K562 (cell line): ENCODE measurements around the gene RAB25. TPM values are rescaled to one million over a fixed set of nuclear protein-coding genes. Genes with fewer than 3 reads are reported as not detected.

ENCODE experiments used
- C11orf30 ChIP-seq: fragments of 450-650 bp; IDR thresholded peaks from 2 replicates; pipeline ENCODE4 v1.6.1; 2016; ENCODE audit warnings: low read depth, mild to moderate bottlenecking
- CLOCK ChIP-seq: fragments of 250-450 bp; sonication (Bioruptor Pico); IDR thresholded peaks from 2 replicates; pipeline ENCODE4 v1.4.0; 2020; ENCODE audit warnings: mild to moderate bottlenecking, moderate library complexity, borderline replicate concordance
- ELF1 ChIP-seq: fragments of 200-800 bp; sonication (Bioruptor generic); IDR thresholded peaks from 2 replicates; pipeline ENCODE4 v1.6.1; 2016; ENCODE audit warnings: missing genetic modification characterization, missing compliant biosample characterization
- ETV6 ChIP-seq, 3 experiments: fragments of 150-350 bp in 1 of 3; sonication (generic) in 1 of 3; formaldehyde crosslinking in 1 of 3; IDR thresholded peaks; 2 replicates each; pipeline versions ENCODE4 v1.6.1 to v1.8.0; 2014 to 2022; ENCODE audit warnings: borderline replicate concordance in 2 of 3, low read depth in 2 of 3, antibody characterized with exemption in 1 of 3, low read length in 1 of 3, mild to moderate bottlenecking in 1 of 3, missing genetic modification reagents in 1 of 3
- PHB ChIP-seq: fragments of 250-450 bp; sonication (Bioruptor Pico); IDR thresholded peaks from 2 replicates; pipeline ENCODE4 v1.5.0; 2021
- PTTG1 ChIP-seq: fragments of 450-650 bp; IDR thresholded peaks from 2 replicates; pipeline ENCODE4 v1.6.1; 2016; ENCODE audit warnings: low read depth, mild to moderate bottlenecking, missing genetic modification characterization, missing compliant biosample characterization
- SIX5 ChIP-seq, 2 experiments: IDR thresholded peaks; 2 replicates each; pipeline ENCODE4 v1.6.1; 2011; ENCODE audit warnings: low read length in 2 of 2, borderline replicate concordance in 1 of 2, low read depth in 1 of 2, mild to moderate bottlenecking in 1 of 2, moderate library complexity in 1 of 2; ENCODE audit not compliant: insufficient read depth in 1 of 2
- SMARCB1 ChIP-seq: IDR thresholded peaks from 2 replicates; pipeline ENCODE4 v1.6.1; 2011; ENCODE audit warnings: improper control_type of control experiment, low read depth; ENCODE audit not compliant: insufficient read length
- TGIF2 ChIP-seq: sonication (generic); formaldehyde crosslinking; IDR thresholded peaks from 2 replicates; pipeline ENCODE4 v1.8.1; 2022; ENCODE audit warnings: mild to moderate bottlenecking, missing genetic modification reagents, moderate library complexity
- YBX1 ChIP-seq: fragments of 450-650 bp; IDR thresholded peaks from 2 replicates; pipeline ENCODE4 v1.7.1; 2016; ENCODE audit warnings: mild to moderate bottlenecking
- ZNF197 ChIP-seq: fragments of 200-800 bp; sonication (Bioruptor generic); IDR thresholded peaks from 2 replicates; pipeline ENCODE4 v1.6.1; 2016; ENCODE audit warnings: low read depth, missing genetic modification characterization, missing compliant biosample characterization
- ZNF212 ChIP-seq: fragments of 450-650 bp; formaldehyde crosslinking; IDR thresholded peaks from 2 replicates; pipeline ENCODE4 v1.4.0; 2020; ENCODE audit warnings: mild to moderate bottlenecking
- polyA plus RNA-seq, 8 experiments: library from polyadenylated mRNA; depleted of rRNA in 4 of 8; stranded (reverse) in 5 of 8; unstranded in 3 of 8; fragments of >200 nt; fragmentation: Nextera tagmentation in 2 of 8; fragmentation: Illumina TruSeq in 1 of 8; extraction: Ambion mirVana in 2 of 8; extraction: Trizol in 1 of 8; gene quantifications; 2 replicates each; pipeline versions ENCODE4 v1.2.1 to v1.2.3, GENCODE V29; 2011 to 2014; ENCODE audit warnings: inconsistent platforms in 1 of 8, missing spikeins in 1 of 8
- total RNA-seq, 7 experiments: library from RNA; depleted of rRNA in 6 of 7; stranded (reverse); fragments of >200 nt in 6 of 7; fragmentation: Illumina TruSeq in 2 of 7; extraction: Trizol in 2 of 7; gene quantifications; 2 replicates each; pipeline versions ENCODE4 v1.2.1 to v1.2.3, GENCODE V29; 2011 to 2021; ENCODE audit warnings: low replicate concordance in 1 of 7
- TF ChIP-seq, protein P1 (sequence below), 2 experiments: fragments of 150-350 bp in 1 of 2; IDR thresholded peaks; 2 replicates each; pipeline ENCODE4 v1.6.1; 2012 to 2016; ENCODE audit warnings: low read depth in 2 of 2, low read length in 2 of 2, mild to moderate bottlenecking in 1 of 2, moderate library complexity in 1 of 2
- TF ChIP-seq, protein P2 (sequence below), 2 experiments: fragments of 450-650 bp; conservative IDR thresholded peaks; 2 replicates each; pipeline ENCODE4 v1.6.1; 2017; ENCODE audit warnings: mild to moderate bottlenecking in 2 of 2, moderate library complexity in 2 of 2
- TF ChIP-seq, protein P3 (sequence below): conservative IDR thresholded peaks from 2 replicates; pipeline ENCODE4 v1.6.1; 2011; ENCODE audit warnings: low read depth, mild to moderate bottlenecking, low read length; ENCODE audit not compliant: control insufficient read depth

RAB25 gene
- total and polyA plus RNA-seq, 9 of the 15 experiments (the other 6 are each of a cell fraction or from before 2014, with no cell fraction given), result 0.10 to 0.27 (median 0.13) TPM; not detected in 6

DNA sequence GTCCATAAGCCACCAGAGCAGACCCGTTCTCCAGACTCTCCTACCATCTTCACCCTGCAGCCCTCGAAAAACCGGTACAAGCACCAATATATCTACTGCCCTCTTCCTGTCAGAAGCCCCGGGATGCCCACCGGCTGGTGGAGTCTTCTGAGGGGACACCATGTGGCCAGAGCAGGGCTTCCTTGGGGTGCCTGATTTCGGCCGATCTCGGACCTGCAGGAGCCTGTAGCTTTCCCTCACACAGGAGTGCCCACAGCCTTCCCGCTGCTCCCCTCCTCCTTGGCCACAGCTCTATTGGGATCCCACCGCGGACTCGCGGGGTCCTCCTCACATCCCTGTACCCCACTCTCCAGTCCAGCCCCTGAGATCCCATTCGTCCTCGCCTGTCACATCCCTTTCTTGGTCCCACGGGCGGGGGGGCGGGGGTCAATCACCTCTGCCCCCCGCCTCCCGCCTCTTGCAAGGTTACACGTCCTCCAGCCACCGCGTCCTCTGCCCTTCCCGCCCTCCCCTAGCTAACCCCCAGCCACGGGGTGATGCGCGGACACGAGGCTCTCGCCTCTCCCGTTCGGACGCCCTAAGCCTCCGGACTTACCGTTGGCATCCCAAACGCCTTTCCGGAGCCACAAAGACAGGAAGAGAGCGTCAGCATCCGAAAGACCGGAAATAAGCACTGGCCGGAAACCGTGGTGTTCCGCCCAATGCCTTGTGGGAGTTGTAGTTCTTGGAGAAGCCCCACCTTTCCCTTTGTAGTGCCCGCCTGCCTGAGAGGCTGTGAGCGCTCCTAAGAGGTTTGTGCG is 40.5 kb upstream of the RAB25 start, which contains the start of gene SSR2 (continued):
- no peak for TF ChIP-seq TGIF2 (CRISPR knock-in tag)
- peak; percentile 89 for TF ChIP-seq ELF1 (tag)
- TF ChIP-seq, protein P1, sequence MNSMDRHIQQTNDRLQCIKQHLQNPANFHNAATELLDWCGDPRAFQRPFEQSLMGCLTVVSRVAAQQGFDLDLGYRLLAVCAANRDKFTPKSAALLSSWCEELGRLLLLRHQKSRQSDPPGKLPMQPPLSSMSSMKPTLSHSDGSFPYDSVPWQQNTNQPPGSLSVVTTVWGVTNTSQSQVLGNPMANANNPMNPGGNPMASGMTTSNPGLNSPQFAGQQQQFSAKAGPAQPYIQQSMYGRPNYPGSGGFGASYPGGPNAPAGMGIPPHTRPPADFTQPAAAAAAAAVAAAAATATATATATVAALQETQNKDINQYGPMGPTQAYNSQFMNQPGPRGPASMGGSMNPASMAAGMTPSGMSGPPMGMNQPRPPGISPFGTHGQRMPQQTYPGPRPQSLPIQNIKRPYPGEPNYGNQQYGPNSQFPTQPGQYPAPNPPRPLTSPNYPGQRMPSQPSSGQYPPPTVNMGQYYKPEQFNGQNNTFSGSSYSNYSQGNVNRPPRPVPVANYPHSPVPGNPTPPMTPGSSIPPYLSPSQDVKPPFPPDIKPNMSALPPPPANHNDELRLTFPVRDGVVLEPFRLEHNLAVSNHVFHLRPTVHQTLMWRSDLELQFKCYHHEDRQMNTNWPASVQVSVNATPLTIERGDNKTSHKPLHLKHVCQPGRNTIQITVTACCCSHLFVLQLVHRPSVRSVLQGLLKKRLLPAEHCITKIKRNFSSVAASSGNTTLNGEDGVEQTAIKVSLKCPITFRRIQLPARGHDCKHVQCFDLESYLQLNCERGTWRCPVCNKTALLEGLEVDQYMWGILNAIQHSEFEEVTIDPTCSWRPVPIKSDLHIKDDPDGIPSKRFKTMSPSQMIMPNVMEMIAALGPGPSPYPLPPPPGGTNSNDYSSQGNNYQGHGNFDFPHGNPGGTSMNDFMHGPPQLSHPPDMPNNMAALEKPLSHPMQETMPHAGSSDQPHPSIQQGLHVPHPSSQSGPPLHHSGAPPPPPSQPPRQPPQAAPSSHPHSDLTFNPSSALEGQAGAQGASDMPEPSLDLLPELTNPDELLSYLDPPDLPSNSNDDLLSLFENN (IDR thresholded peaks at IDR 0.05; ENCODE audit: low read depth in 2 of 2, low read length in 2 of 2), result no peak
- no peak for TF ChIP-seq ETV6 (IDR thresholded peaks at IDR 0.05; ENCODE audit: borderline replicate concordance in 1 of 2, low read depth in 2 of 2, low read length in 1 of 2)
- TF ChIP-seq ETV6 (CRISPR knock-in tag; IDR thresholded peaks at IDR 0.05; ENCODE audit: borderline replicate concordance), result no peak
- peak; percentile 78 to 84 for TF ChIP-seq SIX5 (IDR thresholded peaks at IDR 0.05; ENCODE audit: borderline replicate concordance in 1 of 2, insufficient read depth in 1 of 2, low read depth in 1 of 2, low read length in 2 of 2)
- TF ChIP-seq SMARCB1, result no peak
- no peak for TF ChIP-seq ZNF212 (CRISPR knock-in tag)
- TF ChIP-seq YBX1, result no peak
- TF ChIP-seq, protein P2, sequence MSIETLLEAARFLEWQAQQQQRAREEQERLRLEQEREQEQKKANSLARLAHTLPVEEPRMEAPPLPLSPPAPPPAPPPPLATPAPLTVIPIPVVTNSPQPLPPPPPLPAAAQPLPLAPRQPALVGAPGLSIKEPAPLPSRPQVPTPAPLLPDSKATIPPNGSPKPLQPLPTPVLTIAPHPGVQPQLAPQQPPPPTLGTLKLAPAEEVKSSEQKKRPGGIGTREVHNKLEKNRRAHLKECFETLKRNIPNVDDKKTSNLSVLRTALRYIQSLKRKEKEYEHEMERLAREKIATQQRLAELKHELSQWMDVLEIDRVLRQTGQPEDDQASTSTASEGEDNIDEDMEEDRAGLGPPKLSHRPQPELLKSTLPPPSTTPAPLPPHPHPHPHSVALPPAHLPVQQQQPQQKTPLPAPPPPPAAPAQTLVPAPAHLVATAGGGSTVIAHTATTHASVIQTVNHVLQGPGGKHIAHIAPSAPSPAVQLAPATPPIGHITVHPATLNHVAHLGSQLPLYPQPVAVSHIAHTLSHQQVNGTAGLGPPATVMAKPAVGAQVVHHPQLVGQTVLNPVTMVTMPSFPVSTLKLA (conservative IDR thresholded peaks at IDR 0.05), result peak in 1 of 2 experiments; percentile 50; a peak in 2 of 4 replicates
- TF ChIP-seq PHB (CRISPR knock-in tag), result no peak
- TF ChIP-seq PTTG1 (tag), result no peak
- TF ChIP-seq ZNF197, result no peak
- no peak for TF ChIP-seq CLOCK (CRISPR knock-in tag)
- peak; percentile 20; the same call in 1 of the 2 replicates for TF ChIP-seq C11orf30
- TF ChIP-seq, protein P3, sequence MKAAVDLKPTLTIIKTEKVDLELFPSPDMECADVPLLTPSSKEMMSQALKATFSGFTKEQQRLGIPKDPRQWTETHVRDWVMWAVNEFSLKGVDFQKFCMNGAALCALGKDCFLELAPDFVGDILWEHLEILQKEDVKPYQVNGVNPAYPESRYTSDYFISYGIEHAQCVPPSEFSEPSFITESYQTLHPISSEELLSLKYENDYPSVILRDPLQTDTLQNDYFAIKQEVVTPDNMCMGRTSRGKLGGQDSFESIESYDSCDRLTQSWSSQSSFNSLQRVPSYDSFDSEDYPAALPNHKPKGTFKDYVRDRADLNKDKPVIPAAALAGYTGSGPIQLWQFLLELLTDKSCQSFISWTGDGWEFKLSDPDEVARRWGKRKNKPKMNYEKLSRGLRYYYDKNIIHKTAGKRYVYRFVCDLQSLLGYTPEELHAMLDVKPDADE, result peak; percentile 88
